ENCODE results near the gene AOPEP. TPM values are rescaled to one million over a fixed set of nuclear protein-coding genes. Genes with fewer than 3 reads are reported as not detected.

AOPEP gene
- total RNA-seq, 2 donors from 2014 or later, result 81.5 to 224 TPM

DNA sequence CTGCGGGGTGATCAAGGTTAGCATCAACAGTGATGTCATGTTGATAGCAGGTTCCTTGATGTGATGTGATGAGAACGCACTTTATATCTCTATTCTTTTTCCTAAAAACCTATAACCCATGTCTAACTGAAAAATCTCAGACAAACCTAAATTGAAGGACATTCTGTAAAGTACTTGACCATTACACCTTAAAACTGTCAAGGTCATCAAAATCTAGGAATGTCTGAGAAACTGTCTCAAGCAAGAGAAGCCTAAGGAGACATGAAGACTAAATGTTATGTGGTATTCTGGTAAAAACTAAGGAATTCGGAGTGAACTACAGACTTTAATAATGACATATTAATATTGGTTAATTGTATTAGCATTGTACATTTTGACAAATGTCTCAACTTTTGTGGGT, 170.0 kb downstream of the AOPEP start:
- ATAC-seq (no peak), DNase-seq (no peak)
- H3K27ac ChIP-seq, result no peak overlapping the region
- TF ChIP-seq, protein P1, sequence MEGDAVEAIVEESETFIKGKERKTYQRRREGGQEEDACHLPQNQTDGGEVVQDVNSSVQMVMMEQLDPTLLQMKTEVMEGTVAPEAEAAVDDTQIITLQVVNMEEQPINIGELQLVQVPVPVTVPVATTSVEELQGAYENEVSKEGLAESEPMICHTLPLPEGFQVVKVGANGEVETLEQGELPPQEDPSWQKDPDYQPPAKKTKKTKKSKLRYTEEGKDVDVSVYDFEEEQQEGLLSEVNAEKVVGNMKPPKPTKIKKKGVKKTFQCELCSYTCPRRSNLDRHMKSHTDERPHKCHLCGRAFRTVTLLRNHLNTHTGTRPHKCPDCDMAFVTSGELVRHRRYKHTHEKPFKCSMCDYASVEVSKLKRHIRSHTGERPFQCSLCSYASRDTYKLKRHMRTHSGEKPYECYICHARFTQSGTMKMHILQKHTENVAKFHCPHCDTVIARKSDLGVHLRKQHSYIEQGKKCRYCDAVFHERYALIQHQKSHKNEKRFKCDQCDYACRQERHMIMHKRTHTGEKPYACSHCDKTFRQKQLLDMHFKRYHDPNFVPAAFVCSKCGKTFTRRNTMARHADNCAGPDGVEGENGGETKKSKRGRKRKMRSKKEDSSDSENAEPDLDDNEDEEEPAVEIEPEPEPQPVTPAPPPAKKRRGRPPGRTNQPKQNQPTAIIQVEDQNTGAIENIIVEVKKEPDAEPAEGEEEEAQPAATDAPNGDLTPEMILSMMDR (IDR thresholded peaks at IDR 0.05), result no peak
- no peak for TF ChIP-seq POLR2A (IDR thresholded peaks at IDR 0.05)
- 74 to 80% methylated on average over 3 of the region's 3 CpGs for WGBS, 2 donors
- H3K27me3 ChIP-seq, result no peaks in the 10 kb centered on the region
- peaks cover 40% of the 10 kb centered on the region for H3K4me1 ChIP-seq
- H3K9me3 ChIP-seq, result no peaks in the 10 kb centered on the region
- H3K4me3 ChIP-seq, result no peak overlapping the region
- intact Hi-C loops (cut with DNase I), result no loop called here
- no peaks in the 10 kb centered on the region for H3K36me3 ChIP-seq (replicated peaks in 1 of 2; ENCODE audit: insufficient read depth in 1 of 2, low read depth in 2 of 2)

DNA sequence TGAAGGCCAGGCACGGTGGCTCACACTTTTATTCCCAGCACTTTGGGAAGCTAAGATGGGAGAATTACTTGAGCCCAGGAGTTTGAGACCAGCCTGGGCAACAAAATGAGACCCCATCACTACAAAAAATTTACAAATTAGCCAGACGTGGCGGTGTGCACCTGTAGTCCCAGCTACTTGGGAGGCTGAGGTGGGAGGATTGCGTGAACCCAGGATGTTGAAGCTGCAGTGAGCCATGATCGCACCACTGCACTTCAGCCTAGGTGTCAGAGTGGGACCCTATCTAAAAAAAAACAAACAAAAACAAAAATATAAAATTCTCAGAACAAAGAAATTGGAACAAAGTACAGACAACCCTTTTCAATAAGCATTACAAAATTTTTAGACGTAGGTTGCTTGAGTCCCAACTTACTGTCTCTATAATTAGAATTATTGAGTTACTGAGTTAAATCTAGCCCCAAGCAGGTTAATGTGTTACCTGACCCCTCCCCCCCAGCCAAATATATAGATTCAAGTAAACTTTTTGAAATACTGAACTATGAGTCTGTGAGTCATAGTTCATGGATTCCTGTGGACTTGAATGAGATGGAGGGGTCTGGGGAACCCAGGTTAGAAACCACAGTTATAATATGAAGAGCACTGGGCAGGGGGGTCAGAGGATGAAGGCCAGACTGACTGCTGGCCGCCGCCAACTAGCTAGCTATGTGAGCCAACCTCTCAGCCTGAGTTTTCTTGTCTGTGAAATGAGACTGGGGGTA, 173.1 kb downstream of the AOPEP start:
- DNase-seq (no peak), ATAC-seq (no peak)
- WGBS, 2 donors, result 84 to 85% methylated on average over 8 of the region's 8 CpGs
- intact Hi-C loops (cut with DNase I), result no loop called here
- Histone ChIP-seq H3K4me3 (no peak overlapping the region), H3K4me1 (peaks cover 15% of the 10 kb centered on the region), H3K27me3 (no peaks in the 10 kb centered on the region), H3K27ac (peak overlapping the region in 2 of 4 donors; percentile 7 to 37), H3K9me3 (no peaks in the 10 kb centered on the region), H3K36me3 (replicated peaks in 1 of 2; ENCODE audit: insufficient read depth in 1 of 2, low read depth in 2 of 2) (no peaks in the 10 kb centered on the region)
- TF ChIP-seq, protein P1 (IDR thresholded peaks at IDR 0.05), result no peak
- TF ChIP-seq POLR2A (IDR thresholded peaks at IDR 0.05), result no peak

DNA sequence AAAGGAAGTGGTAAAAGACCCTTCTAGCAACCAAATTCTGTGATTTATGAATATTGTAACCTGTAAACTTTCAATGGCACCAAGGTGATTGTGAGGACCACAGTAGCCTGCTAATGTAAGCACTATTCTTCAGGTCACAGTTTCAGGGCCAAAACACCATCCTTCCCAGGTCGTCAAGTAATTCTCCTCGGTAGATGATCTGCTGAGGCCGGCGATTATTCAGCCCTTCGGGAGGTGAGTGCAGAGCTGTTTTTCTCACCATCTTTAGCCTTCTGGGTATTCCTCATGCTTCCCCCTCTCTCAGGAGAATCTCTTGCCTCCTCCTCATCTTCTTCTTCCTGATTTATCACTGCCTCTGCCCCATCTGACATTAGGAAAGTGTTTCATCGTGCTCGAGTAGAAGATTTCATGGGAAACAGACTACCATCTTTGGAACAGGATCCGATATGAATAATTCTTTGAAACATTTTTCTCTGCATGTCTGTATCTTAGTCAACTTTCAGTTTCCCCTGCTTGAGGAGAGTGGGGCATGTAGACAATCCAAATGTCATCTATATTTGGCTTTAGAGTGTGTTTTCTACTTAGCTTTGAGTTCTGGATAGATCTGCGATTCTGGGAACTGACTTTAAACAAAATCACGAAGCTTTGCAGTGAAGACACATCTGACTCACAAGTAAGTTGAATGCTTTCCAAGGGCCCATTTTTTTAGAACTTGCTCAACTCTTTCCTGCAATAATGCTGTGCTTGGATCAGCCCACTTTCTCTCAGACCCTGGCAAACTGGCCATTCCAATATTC, 173.9 kb downstream of the AOPEP start:
- DNase-seq (peak in 1 of 4 donors; percentile 38), ATAC-seq (peak; percentile 70)
- TF ChIP-seq POLR2A (IDR thresholded peaks at IDR 0.05), result no peak
- TF ChIP-seq, protein P1 (IDR thresholded peaks at IDR 0.05), result no peak
- H3K4me3 ChIP-seq, result no peak overlapping the region
- 82 to 88% methylated on average over 10 of the region's 10 CpGs for WGBS, 2 donors
- no peaks in the 10 kb centered on the region for H3K27me3 ChIP-seq
- H3K9me3 ChIP-seq, result no peaks in the 10 kb centered on the region
- peak overlapping the region in 2 of 4 donors; percentile 7 to 37 for H3K27ac ChIP-seq
- intact Hi-C loops (cut with DNase I), result no loop called here
- no peaks in the 10 kb centered on the region for H3K36me3 ChIP-seq (replicated peaks in 1 of 2; ENCODE audit: insufficient read depth in 1 of 2, low read depth in 2 of 2)
- H3K4me1 ChIP-seq, result peaks cover 10% of the 10 kb centered on the region

DNA sequence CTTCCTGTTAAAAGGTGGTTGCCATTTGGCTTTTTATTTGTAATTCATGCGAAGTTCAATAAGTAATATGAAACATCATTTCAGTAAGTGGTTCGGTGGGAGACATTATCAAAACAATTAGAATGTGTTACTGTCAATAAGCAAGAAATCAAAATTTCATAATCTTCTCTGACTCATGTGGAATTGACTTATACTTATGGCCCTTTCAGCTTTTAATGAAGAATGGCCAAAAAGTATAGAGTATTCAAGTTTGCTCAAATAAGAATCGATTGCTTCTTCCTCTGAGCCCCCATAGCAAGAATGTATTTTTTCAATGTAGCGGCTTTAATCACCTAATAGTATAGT, 174.5 kb downstream of the AOPEP start:
- DNase-seq (no peak), ATAC-seq (no peak)
- H3K36me3 ChIP-seq (replicated peaks in 1 of 2; ENCODE audit: insufficient read depth in 1 of 2, low read depth in 2 of 2), result no peaks in the 10 kb centered on the region
- WGBS, 2 donors, result 65 to 89% methylated on average over 4 of the region's 4 CpGs
- no peaks in the 10 kb centered on the region for H3K9me3 ChIP-seq
- no peaks in the 10 kb centered on the region for H3K27me3 ChIP-seq
- H3K4me1 ChIP-seq, result peaks cover 8% of the 10 kb centered on the region
- intact Hi-C loops (cut with DNase I), result no loop called here
- H3K27ac ChIP-seq, result peak overlapping the region in 2 of 4 donors; percentile 7 to 37
- H3K4me3 ChIP-seq, result no peak overlapping the region
- no peak for TF ChIP-seq POLR2A (IDR thresholded peaks at IDR 0.05)
- TF ChIP-seq, protein P1 (IDR thresholded peaks at IDR 0.05), result no peak
